ENCODE measurements around the gene HEXIM2.
"Not testable (repeated sequence)": the region's sequence is repeated elsewhere in the genome, so short reads cannot be mapped to it uniquely, and the experiment has no call there.

HEXIM2 gene

DNA sequence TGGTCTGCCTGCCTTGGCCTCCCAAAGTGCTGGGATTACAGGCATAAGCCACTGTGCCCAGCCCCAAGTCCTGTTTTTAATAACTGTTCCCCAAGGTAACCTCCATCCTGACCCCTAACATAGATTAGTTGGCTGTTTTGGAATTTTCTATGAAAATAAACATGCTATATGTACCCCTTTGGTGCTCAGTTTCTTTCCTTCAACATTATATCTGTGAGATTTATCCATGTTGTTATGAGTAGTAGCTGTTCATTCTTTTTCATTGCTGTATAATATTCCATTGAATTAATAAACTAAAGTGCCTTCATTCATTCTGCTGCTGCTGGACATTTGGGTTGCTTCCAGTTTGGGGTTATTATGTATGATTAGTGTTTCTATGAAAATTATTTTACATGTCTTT lies 33.7 kb downstream of the HEXIM2 start:
- H3K9me3 Mint-ChIP-seq = no peaks in the 10 kb centered on the region
- H3K27me3 Mint-ChIP-seq (ENCODE audit: low read depth, poor library complexity) = no peaks in the 10 kb centered on the region
- H3K4me1 Mint-ChIP-seq = peaks cover 32% of the 10 kb centered on the region
- H3K4me3 Mint-ChIP-seq = no peak overlapping the region
- no peak overlapping the region for H3K27ac Mint-ChIP-seq
- H3K36me3 Mint-ChIP-seq (ENCODE audit: low read depth) = no peaks in the 10 kb centered on the region
- DNase-seq = no peak
- TF ChIP-seq, protein P1, sequence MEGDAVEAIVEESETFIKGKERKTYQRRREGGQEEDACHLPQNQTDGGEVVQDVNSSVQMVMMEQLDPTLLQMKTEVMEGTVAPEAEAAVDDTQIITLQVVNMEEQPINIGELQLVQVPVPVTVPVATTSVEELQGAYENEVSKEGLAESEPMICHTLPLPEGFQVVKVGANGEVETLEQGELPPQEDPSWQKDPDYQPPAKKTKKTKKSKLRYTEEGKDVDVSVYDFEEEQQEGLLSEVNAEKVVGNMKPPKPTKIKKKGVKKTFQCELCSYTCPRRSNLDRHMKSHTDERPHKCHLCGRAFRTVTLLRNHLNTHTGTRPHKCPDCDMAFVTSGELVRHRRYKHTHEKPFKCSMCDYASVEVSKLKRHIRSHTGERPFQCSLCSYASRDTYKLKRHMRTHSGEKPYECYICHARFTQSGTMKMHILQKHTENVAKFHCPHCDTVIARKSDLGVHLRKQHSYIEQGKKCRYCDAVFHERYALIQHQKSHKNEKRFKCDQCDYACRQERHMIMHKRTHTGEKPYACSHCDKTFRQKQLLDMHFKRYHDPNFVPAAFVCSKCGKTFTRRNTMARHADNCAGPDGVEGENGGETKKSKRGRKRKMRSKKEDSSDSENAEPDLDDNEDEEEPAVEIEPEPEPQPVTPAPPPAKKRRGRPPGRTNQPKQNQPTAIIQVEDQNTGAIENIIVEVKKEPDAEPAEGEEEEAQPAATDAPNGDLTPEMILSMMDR (IDR thresholded peaks at IDR 0.05) = no peak

DNA sequence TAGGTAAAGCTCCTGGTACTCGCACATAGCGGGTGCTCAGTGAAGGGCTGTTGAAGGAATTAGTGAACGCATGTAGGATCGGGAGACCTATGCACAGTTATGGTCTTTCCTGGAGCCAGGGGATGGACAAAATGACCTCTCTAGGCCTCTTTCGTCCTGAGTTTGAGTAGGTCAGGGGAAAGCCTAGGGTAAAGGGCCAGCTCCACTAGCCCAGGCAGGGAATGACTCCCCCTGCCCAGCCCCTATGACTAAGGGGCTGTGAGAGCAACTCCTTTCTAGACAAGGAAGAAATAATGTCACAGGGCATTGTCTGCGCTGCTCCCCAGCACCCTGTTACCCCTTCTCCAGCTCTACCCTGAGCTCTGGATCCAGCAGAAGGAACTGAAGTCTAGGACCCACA lies 35.4 kb downstream of the HEXIM2 start:
- Mint-ChIP-seq H3K27ac (peak overlapping the region; percentile 92), H3K27me3 (ENCODE audit: low read depth, poor library complexity) (no peaks in the 10 kb centered on the region), H3K9me3 (no peaks in the 10 kb centered on the region), H3K36me3 (ENCODE audit: low read depth) (no peaks in the 10 kb centered on the region), H3K4me1 (peaks cover 39% of the 10 kb centered on the region), H3K4me3 (no peak overlapping the region)
- no peak for DNase-seq
- TF ChIP-seq, protein P1 (IDR thresholded peaks at IDR 0.05) = no peak

DNA sequence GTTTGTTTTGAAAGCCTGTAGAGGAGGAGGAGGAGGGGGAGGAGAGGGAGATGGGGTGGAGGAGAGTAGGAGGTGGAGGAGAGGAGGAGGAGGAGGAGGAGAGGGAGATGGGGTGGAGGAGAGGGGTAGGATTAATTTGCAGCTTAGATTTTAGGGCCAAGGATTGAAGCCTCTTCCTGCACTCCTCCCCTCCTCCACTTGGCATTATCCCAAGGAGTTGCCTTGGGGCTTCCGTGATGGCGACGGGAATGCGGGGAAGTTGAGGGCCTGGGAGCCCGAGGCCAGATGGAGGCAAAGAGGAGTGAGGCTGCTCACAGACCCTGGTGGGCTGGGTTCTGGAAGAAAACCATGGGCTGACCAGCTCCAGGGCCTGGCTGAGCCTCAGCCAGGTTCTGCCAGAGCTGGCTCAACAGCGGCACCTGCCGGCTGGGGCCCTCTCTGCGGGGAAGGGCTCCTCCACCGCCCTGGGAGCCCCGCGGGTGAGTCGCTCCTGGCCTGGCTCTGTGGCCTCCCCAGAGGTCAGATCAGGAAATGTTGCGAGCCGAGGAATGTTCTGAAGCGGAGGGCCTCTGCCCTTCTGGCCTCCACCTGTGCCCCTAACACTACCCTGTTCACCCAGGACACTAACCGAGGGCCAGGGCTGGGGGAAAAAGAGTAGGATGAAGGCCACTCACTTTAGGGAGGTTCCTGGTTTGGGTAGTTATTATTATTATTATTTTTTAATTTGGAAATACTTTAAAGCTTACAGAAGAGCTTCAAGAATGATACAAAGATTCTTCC lies 36.1 kb downstream of the HEXIM2 start:
- TF ChIP-seq, protein P1 (IDR thresholded peaks at IDR 0.05) = peak; percentile 99
- Mint-ChIP-seq H3K27me3 (ENCODE audit: low read depth, poor library complexity) (no peaks in the 10 kb centered on the region), H3K36me3 (ENCODE audit: low read depth) (no peaks in the 10 kb centered on the region), H3K9me3 (no peaks in the 10 kb centered on the region), H3K4me1 (peaks cover 39% of the 10 kb centered on the region), H3K4me3 (no peak overlapping the region), H3K27ac (peak overlapping the region; percentile 95)
- peak; percentile 99 for DNase-seq

DNA sequence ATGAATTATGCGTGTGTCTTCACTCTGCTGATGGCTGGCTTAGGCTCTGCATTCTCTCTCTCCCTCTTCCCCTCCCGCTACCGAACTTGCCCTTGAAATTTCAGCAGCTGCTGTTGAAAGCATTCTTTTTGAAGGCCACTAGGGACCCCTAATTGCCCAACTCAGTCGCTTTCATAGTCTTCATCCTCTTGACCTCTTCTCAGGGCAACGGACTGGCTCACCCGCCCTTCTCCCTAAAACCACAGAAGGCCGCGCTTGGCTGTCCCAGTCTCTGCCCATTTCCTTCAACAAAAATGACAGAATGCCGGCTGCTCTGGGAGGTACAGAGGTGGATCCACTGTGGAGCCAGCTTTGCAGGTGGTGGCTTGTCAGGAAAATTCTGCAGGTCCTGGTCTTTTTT lies 39.0 kb downstream of the HEXIM2 start:
- no peak for DNase-seq
- peak overlapping the region; percentile 10 for H3K27ac Mint-ChIP-seq
- H3K4me1 Mint-ChIP-seq = peaks cover 39% of the 10 kb centered on the region
- H3K36me3 Mint-ChIP-seq (ENCODE audit: low read depth) = no peaks in the 10 kb centered on the region
- H3K4me3 Mint-ChIP-seq = no peak overlapping the region
- peaks cover 10% of the 10 kb centered on the region for H3K27me3 Mint-ChIP-seq (ENCODE audit: low read depth, poor library complexity)
- TF ChIP-seq, protein P1 (IDR thresholded peaks at IDR 0.05) = no peak
- peaks cover 8% of the 10 kb centered on the region for H3K9me3 Mint-ChIP-seq

DNA sequence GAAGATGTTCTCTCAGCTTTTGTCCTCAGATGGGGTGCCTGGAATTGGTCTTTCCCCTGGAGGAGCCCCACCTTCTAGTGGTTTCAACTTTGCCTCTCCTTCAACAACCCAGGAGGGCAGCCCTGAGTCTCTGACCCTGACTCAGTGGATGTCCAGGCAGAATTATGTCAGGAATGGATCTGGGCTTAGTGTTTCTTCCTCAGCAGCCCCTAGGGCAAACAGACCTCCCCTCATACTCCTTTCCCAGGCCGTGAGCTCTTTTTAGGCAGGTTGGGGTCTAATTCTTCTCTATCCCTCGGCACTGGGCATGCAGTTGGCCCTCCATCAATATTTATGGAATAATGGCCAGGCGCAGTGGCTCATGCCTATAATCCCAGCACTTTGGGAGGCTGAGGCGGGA lies 39.8 kb downstream of the HEXIM2 start:
- Mint-ChIP-seq H3K27me3 (ENCODE audit: low read depth, poor library complexity) (peaks cover 13% of the 10 kb centered on the region), H3K27ac (no peak overlapping the region), H3K9me3 (peaks cover 8% of the 10 kb centered on the region), H3K36me3 (ENCODE audit: low read depth) (no peaks in the 10 kb centered on the region), H3K4me3 (no peak overlapping the region), H3K4me1 (peaks cover 38% of the 10 kb centered on the region)
- no peak for DNase-seq
- TF ChIP-seq, protein P1 (IDR thresholded peaks at IDR 0.05) = no peak

DNA sequence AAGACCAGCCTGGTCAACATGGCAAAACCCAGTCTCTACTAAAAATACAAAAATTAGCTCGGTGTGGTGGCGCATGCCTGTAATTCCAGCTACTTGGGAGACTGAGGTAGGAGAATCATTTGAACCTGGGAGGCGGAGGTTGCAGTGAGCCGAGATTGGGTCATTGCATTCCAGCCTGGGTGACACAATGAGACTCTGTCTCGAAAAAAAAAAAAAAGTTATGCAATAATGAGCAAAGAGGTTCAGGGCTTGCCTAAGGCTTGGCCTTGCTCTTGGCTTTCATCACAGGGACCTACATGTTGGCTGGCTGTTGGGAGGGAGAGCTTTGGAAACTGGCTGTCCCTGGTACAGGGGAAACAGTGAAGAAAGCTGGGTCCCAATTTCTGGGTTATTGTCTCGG lies 40.2 kb downstream of the HEXIM2 start:
- Mint-ChIP-seq H3K4me1 (peaks cover 34% of the 10 kb centered on the region), H3K27me3 (ENCODE audit: low read depth, poor library complexity) (peaks cover 13% of the 10 kb centered on the region)
- H3K4me3 Mint-ChIP-seq; DNase-seq; H3K9me3 Mint-ChIP-seq; H3K27ac Mint-ChIP-seq; H3K36me3 Mint-ChIP-seq (ENCODE audit: low read depth): not testable (repeated sequence)
